ENCODE measurements around the gene ZNF160.
"Not testable (repeated sequence)": the region's sequence is repeated elsewhere in the genome, so short reads cannot be mapped to it uniquely, and the experiment has no call there.

ZNF160 gene

DNA sequence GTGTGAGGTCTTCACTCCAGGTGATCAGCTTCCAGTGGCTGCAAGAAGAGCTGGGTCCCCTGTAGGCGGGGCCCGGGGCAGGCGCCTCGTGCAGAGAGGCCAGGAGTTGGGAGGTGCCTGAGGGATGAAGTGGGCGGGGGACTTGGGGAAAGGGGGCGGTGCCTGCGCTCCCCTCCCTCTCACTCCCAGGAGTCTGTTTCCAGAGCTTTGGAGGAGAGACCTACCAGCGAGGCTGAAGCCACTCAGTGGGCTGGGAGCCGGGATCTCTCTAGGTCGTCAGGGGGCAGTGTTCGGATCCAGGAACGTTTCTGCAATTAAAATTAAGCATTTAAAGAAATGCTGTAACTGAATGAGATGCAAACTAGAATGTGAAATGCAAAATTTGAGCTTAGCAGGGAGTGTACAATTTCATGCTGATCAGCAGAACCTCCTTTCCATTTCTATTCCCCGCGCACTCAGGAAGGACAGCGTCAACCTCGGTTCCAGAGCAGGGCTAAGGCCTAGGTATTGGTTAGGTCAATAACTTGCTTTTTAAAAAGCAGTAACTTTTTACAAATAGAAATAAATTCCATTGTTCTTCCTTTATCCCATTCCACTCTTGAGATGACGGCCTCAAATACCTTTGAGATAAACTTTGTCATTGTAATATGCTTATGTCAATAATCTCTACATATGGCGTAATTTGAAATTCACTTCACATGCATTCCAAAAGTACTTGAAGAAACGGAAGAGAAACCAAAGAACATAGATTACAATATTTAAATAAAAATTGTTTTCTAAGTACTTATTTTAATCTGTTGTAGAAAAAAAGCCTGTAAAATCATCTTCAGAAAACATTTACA is 11.6 kb downstream of the ZNF160 start:
- no peak for DNase-seq

DNA sequence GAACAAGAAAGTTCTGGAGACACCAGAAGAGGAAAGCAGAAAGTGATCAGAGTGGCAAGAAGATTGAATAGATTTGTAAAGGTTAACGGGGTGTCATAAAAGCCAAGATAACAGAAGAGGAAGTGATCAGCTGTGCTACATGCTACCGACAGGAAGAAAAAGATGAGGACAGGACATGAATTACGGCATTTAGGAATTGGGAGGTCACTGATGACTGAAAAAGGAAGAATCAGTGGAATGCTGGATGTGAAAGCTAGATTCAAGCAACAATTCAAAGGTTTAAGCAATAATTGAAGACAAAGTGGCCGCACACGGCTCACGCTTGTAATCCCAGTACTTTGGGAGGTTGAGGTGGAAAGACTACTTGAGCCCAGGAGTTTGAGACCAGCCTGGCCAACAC is 15.1 kb downstream of the ZNF160 start:
- no peak for DNase-seq

DNA sequence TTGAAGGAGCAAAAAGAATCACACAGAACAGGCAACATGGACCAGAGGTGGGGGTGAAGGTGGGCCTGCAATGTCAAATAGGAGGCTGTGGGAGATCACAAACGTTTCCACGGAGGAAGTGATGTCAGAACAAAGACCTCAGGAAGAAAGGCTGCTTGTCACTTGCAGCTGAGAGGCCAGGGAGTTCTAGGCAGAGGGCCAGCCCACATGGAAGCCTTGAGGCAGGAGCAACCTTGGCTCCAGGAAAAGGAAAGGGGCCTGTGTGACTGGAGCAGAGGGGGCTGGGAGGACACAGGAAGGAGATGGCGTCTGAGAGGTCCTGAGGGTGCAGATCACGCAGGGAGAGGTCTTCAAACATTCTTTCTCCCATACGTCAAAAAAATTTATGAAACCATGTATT is 16.3 kb downstream of the ZNF160 start:
- no peak for DNase-seq

DNA sequence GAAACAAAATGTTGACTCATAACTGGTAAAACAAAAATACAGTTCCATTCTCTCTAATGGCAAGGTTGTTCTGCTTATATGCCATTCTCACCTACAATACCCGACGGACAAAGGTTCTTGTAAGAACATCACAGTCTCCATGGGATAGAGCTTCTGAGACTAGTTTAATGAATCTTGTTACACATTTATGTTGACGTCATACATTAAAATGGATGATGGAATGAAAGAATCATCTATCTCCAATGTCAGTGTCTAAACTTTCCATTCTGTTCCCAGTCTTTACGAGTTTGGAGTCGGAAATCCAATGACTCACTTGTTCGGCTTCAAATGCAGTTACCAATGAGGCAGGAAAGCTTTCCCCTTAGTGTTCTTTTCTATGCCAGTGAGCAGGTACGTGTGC is 17.7 kb downstream of the ZNF160 start:
- no peak for DNase-seq

DNA sequence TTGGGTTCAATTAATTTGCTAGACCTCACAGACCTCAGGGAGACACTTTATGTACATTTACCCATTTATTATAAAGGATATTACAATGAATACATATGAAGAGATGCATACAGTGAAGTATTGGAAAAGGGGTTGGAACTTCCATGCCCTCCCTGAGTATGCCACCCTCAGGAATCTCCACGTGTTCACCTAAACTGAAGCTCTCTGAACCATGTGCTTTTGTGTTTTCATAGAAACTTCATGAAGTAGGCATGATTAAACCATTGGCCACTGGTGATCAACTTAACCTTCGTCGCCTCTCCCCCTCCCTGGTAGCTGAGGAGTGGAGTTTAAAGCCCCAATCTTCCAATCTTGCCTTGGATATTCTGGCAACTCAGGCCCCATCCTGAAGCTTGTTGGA is 20.3 kb downstream of the ZNF160 start:
- no peak for DNase-seq

DNA sequence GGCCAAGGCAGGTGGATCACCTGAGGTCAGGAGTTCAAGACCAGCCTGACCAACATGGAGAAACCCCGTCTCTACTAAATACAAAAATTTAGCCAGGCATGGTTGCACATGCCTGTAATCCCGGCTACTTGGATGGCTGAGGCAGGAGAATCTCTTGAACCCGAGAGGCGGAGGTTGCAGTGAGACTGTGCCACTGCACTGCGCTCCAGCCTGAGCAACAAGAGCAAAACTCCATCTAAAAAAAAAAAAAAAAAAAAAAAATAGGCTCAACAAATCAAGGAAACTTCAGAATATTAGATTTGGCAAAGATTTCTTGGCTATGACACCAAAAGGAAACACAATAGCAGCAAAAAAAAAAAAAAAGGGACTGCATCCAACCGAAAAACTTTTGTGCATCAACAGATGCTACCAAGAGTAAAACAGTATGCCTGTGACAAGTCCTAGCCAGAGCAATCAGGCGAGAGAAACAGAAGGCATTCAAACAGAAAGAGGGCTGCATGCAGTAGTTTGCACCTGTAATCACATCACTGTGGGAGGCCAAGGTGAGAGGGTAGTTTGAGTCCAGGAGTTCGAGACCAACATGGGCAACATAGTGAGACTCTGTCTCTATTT is 23.8 kb downstream of the ZNF160 start:
- no peak for DNase-seq

DNA sequence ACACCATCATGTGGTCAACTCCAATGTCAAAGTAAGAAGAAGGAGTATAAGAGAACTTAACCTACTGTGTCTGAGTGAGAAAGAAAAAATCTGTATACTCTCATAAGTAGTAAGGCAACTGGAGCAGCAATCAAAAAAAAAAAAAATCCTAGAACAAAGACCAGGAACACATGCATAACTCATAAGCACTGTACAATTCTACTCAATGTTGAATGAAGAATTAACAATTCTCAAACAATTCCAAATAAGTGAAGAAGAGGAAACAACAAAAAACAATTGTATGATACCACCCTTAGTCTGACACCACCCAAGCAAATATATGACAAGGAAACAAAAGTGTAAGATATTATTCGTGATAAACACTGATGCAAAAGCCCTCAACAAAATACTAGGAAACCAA is 24.6 kb downstream of the ZNF160 start:
- no peak for DNase-seq

DNA sequence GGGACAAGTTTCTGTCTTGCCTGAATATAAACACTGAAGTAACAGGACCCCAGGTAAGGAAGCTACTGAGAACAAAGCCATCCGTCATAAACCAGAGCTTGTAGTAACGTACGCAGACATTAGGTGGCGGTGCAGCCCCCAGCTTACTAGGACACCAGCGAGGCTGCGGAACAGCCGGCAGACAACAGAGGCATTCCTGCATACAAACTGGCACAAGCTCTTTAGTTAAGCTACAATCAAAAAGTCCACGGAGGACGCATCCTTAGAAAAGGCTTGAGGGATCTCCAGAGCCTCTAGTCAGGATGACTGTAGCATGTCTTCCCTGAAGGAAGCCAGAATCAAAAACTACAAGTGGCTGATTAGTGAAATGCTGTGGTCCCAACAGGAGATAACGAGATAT is 26.2 kb downstream of the ZNF160 start:
- no peak for DNase-seq

DNA sequence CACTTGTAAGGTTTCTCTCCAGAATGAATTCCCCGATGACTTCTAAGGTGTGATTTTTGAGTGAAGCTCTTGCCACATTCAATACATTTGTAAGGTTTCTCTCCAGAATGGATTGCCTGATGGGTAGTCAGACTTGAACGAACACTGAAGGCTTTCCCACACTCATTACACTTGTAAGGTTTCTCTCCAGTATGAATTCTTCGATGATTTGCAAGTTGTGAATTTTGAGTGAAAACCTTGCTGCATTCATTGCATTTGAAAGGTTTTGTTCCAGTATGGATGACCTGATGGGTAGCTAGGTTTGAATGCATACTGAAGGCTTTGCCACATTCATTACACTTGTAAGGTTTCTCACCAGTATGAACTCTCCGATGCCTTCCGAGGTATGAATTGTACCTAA is 34.4 kb downstream of the ZNF160 start:
- DNase-seq: no peak

DNA sequence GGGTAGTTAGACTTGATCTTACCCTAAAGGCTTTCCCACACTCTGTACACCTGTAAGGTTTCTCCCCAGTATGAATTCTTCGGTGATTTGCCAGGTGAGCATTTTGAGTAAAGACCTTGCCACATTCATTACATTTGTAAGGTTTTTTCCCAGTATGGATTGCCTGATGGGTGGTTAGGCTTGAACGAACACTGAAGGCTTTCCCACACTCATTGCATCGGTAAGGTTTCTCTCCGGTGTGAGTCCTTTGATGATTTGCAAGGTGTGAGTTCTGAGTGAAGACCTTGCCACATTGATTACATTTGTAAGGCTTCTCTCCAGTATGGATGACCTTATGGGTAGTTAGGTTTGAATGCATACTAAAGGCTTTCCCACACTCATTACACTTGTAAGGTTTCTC is 35.0 kb downstream of the ZNF160 start:
- no peak for DNase-seq

DNA sequence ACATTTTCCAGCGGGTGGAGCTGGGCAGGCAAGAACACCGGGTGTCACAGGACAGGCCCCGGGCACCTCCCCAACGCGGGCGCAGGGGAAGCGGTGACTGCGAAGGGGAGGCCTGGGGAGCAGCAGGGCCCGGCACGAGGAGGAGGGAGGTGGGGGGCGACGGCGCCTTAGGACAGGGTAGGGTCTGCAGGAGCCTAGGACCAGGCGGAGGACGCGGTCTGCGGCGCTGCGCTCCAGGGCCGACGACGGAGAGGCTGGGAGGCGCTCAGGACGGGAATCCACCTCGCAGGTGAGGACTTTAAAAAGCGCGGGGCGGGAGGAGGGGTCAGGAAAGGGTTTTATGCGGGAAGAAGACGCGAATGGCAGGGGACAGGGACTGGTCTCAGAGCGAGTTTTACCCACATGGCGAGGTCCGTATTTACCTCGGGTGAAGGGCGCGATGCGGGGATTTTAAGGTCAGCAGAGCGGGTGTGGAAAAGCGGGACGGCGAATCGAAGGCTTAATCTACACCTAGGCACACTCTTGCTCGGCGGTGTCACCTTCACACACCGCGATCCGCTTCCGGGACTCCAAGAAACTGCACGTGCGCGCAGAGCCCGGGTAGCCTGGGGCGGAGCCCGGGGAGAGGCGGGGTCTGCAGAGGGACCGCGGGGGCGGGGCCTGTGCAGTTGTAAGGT is 45.2 kb downstream of the ZNF160 start:
- no peak for DNase-seq

DNA sequence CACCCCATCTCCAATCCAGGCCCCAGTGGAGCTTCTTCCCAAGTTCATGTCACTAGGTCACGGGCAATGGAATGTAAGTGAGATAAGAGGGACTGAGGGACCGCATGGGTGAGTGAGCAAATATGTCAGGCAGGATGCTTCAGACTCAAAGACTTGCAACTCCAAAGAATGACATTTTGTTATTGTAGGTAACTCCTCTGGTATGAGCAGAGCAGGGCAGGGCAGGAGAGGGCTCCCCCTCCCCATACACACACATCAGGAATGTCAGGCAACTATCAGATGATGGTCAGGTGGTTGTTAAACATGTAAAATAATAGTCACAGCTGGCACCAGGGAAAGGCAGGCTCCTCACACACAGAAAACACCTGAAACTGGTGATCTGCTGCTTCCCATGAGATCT is 48.1 kb downstream of the ZNF160 start:
- DNase-seq: no peak

DNA sequence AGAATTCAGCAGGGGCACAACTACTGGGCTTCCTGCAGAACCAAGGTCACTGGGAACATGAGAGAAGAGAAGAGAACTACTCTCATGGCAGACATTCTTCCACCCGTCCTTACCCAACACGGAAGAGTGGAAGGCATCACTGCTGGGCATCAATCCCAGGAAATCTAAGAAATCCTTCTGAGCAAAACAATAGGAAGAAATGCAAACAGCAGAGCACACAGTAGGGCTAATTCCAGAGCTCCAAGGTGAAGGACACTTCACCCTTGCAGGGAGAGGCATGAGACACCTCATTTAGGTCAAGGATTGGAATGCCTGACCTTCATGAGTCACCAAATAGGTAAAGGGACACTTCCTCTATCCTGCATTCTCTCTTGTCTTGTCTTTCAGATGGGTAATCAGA is 55.8 kb downstream of the ZNF160 start:
- DNase-seq: no peak

DNA sequence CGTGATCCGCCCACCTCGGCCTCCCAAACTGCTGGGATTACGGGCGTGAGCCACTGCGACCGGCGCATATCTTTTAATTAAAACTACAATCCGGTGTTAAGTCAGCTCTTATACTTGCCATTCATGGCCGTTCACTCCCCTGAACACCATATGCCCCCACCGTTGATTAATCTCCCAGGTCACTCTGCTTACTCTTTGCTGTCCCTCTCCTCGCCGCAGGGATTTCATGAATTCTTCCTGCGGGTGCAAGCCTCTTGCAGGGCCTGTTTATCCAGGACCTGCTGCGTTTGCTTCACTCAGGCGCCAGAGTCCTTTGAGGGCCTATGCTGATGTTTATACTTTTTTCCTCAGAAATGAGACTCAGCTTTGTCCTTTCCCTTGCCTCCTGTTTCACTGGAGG is 57.7 kb downstream of the ZNF160 start:
- no peak for DNase-seq

DNA sequence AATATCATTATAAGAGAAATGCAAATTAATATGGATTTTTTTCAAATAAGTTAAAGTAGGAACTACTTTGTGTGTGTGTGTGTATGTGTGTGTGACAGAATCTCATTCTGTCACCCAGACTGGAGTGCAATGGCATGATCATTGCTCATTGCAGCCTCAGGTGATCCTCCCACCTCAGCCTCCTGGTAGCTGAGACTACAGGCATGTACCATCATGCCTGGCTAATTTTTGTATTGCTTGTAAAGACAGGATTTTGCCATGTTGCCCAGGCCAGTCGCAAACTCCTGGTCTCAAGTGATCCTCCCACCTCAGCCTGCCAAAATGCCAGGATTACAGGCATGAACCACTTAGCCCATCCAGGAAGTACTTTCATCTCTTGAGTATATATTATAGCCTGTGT is 61.9 kb downstream of the ZNF160 start:
- no peak for DNase-seq

DNA sequence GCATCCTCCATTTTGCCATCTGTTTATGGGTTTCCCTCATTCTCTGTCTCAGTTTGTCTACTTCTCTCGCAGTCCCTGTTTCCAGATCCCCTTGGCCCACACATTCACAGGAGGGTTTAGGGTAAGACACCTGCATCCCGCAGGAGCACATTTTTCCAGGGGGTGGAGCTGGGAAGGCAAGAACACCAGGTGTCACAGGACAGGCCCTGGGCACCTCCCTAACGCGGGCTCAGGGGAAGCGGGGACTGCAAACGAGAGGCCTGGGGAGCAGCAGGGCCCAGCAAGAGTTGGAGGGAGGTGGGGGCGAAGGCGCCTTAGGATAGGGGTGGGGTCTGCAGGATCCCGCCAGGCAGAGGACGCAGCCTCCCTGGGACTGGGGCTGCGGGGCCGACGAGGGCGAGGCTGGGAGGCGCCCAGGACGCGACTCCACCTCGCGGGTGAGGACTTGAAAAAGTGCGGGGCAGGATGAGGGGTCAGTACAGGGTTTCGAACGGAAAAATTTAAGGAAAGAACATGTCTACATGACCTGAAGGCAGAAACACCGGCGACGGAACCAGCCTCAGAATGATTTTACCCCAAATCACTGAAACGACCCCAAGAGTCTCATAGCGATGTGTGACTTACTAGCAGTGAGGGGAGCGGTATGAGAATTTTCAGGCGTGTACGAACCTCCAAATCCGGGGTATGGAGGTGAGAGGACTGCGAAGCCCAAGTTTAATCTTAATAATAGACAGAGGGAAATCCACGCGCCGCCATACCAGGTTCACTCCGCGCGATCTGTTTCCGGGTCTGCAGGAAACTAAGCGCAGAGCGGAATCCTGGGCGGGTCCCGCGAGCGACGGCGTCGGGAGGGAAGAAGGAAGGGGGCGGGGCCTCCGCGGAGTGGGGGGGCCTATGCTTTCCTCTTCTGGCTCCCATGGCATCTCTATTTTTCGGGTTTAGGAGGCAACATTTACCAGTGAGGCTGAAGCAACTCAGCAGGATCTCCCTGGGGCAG is 65.8 kb downstream of the ZNF160 start:
- peak; percentile 57 for DNase-seq

DNA sequence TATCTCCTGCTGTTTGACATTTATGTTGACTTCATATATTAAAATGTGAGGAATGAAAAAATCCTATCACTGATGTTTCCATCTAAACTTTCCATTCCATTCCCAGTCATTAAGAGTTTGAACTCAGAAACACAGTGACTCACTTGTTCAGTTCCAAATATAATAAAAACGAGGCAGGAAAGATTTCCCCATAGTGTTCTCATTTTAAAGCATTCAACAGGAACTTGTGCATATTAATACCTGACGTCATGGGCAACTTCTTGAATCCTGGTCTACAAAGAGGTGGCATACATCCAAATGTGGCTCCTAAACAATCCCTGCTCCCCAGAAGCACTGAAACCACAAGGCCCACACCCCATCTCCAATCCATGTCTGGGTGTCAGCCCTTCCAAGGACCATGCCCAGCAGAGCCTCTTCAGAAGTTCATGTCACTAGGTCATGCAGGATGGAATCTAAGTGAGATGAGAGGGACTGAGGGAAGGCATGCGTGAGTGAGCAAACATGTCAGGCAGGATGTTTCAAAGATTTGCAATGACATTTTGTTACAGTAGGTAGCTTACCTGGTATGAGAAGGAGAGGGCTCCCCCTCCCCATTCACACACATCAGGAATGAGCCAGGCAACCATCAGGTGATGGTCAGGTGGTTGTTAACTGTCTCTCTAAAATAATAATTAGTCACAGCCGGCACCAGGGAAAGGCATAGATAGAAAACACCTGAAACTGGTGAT is 68.1 kb downstream of the ZNF160 start:
- no peak for DNase-seq

DNA sequence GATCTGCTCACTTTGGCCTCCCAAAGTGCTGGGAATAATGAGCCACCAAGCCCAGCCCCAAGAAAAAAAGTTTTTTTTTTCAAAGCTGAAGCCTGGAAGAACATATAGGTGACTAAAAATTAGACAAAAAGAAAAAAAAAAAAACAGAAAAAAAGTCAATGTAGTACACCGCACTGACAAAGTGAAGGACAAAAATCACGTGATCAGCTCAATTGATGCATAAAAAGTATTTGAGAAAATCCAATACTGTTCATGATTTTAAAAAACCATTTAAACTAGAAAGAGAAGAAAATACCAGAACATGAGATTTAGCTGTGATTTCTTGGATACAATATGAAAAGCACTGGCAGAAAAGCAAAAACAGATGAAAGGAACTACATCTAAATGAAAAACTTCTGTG is 69.2 kb downstream of the ZNF160 start:
- DNase-seq: no peak

DNA sequence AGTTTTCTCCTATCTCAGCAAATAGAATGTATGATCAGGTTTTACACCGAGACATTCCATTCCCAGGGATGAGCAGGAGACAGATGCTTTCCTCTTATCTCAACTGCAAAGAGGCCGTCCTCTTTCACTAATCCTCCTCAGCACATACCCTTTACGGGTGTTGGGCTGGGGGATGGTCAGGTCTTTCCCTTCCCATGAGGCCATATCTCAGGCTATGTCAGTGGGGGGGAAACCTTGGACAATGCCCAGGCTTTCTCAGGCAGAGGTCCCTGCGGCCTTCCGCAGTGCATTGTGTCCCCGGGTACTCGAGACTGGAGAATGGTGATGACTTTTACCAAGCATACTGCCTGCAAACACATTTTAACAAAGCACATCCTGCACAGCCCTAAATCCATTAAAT is 74.9 kb downstream of the ZNF160 start:
- not testable (repeated sequence) for DNase-seq

DNA sequence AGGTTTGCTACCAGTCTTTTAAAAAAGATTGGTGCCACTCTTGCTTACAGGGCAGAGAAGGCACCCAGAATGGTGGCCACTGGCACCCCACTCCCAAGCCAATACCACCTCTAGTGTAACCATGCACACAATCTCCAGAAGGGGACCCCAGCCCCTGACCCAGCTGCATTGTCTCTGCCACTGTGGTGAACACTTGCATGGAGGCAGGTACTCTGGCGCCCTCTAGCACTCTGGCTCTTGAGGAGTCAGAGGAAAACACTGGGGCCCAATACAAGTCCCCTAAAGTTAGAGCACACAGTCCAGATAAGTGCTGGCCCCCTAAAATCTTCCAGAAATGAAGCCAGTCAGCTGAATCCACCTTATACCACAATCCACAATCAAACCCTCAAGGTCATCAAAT is 83.5 kb downstream of the ZNF160 start:
- peak; percentile 37 for DNase-seq

Measured in OCI-M1 (cell line).